ENCODE data around the gene EIF1AY. TPM values are rescaled to one million over a fixed set of nuclear protein-coding genes. Genes with fewer than 3 reads are reported as not detected.

The EIF1AY gene
- total RNA-seq, result not detected

DNA sequence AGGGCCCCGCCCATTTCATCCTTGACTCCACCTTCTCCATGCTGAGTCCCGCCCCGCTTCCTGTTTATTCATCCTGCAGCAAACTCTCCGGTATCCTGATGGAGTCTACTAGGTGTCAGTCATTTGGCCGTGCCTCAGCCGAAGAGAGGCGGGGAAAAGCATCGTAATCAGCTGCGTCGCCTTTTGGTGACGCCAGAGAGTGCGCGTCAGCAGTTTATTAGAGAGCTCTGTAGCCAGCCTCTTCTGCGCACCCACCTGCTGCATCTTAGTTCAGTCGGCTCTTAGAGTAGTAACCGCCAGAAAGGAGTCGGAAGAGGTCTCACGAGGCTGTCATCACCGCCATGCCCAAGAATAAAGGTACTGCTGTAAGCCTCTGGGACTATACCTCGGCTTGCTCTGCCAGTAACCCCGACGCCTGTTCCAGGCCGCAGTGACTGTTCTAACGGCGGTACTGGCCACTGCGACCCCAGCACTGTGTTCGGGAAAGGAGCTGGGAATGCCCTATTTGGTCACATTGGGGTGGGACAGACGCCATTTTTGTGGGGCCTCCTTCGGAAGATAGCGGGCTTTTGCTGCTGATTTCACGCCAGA, at the start of gene EIF1AY:
Gene EIF1AY, plus strand, starts transcription at position 246 of the 591 bp plus-strand sequence. Its CDS starts 96 bp downstream, at position 342.
- Histone ChIP-seq H3K9me3 (no peaks in the 10 kb centered on the region), H3K36me3 (no peaks in the 10 kb centered on the region), H3K4me3 (no peak within 1 kb of the TSS), H3K27me3 (no peaks in the 10 kb centered on the region), H3K4me1 (no peaks in the 10 kb centered on the region), H3K27ac (no peak within 1 kb of the TSS)
- TF ChIP-seq, protein P1, sequence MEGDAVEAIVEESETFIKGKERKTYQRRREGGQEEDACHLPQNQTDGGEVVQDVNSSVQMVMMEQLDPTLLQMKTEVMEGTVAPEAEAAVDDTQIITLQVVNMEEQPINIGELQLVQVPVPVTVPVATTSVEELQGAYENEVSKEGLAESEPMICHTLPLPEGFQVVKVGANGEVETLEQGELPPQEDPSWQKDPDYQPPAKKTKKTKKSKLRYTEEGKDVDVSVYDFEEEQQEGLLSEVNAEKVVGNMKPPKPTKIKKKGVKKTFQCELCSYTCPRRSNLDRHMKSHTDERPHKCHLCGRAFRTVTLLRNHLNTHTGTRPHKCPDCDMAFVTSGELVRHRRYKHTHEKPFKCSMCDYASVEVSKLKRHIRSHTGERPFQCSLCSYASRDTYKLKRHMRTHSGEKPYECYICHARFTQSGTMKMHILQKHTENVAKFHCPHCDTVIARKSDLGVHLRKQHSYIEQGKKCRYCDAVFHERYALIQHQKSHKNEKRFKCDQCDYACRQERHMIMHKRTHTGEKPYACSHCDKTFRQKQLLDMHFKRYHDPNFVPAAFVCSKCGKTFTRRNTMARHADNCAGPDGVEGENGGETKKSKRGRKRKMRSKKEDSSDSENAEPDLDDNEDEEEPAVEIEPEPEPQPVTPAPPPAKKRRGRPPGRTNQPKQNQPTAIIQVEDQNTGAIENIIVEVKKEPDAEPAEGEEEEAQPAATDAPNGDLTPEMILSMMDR (IDR thresholded peaks at IDR 0.05), result no peak
- no peak for DNase-seq (ENCODE audit: low spot score)

DNA sequence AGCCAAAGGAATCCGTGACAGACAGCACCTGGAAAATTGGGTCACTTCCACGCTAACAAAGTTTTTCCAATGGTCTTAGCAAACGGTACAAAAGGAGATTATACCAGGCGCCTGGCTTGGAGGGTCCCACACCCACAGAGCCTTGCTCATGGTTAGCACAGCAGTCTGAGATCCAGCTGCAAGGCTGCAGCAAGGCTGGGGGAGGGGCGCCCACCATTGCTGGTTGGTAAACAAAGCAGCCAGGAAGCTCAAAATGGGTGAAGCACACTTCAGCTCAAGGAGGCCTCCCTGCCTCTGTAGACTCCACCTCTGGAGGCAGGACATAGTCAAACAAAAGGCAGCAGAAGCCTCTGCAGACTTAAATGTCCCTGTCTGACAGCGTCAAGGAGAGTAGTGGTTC, 47.1 kb upstream of the EIF1AY start:
- TF ChIP-seq, protein P1 (IDR thresholded peaks at IDR 0.05), result no peak

GRCh38 chrY:20538186-20538585, 37.4 kb upstream of the EIF1AY start:
- Histone ChIP-seq H3K27me3 (no peaks in the 10 kb centered on the region), H3K4me3 (no peak overlapping the region), H3K27ac (no peak overlapping the region), H3K9me3 (no peaks in the 10 kb centered on the region), H3K4me1 (no peaks in the 10 kb centered on the region), H3K36me3 (no peaks in the 10 kb centered on the region)
- no peak for DNase-seq (ENCODE audit: low spot score)
- TF ChIP-seq, protein P1 (IDR thresholded peaks at IDR 0.05), result no peak

More for the DNA sequence above, 47.1 kb upstream of the EIF1AY start:
- DNase-seq (ENCODE audit: low spot score), result no peak
- Histone ChIP-seq H3K9me3 (no peaks in the 10 kb centered on the region), H3K27ac (no peak overlapping the region), H3K4me1 (no peaks in the 10 kb centered on the region), H3K27me3 (no peaks in the 10 kb centered on the region), H3K36me3 (no peaks in the 10 kb centered on the region), H3K4me3 (no peak overlapping the region)

GRCh38 chrY:20538933-20539332, 36.6 kb upstream of the EIF1AY start:
- no peaks in the 10 kb centered on the region for H3K9me3 ChIP-seq
- no peaks in the 10 kb centered on the region for H3K4me1 ChIP-seq
- H3K27ac ChIP-seq, result no peak overlapping the region
- no peaks in the 10 kb centered on the region for H3K27me3 ChIP-seq
- no peak for DNase-seq (ENCODE audit: low spot score)
- no peaks in the 10 kb centered on the region for H3K36me3 ChIP-seq
- TF ChIP-seq, protein P1 (IDR thresholded peaks at IDR 0.05), result no peak
- no peak overlapping the region for H3K4me3 ChIP-seq

GRCh38 chrY:20544451-20544960, 31.1 kb upstream of the EIF1AY start:
- no peaks in the 10 kb centered on the region for H3K4me1 ChIP-seq
- H3K9me3 ChIP-seq, result no peaks in the 10 kb centered on the region
- no peaks in the 10 kb centered on the region for H3K36me3 ChIP-seq
- H3K27me3 ChIP-seq, result no peaks in the 10 kb centered on the region
- H3K27ac ChIP-seq, result no peak overlapping the region
- TF ChIP-seq, protein P1 (IDR thresholded peaks at IDR 0.05), result no peak
- H3K4me3 ChIP-seq, result no peak overlapping the region
- no peak for DNase-seq (ENCODE audit: low spot score)

DNA sequence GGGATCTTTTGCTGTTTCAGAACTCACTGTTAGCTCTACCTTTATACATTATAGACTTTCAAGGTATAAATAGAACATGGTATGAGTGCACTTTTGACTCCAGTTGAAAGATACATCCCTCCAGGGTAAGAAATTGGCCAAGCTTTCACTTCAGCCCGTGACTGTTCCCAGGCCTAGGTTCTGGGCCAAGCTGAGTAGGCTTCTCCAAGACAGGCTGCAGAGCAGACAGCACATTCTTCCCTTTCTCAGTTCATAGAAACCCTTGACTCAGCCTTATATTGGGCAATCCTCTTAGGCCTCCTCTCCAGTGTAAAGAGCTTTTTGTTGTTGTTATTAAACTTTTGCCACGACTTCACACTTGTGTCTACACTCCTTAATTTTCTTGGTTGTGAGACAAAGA, 29.5 kb upstream of the EIF1AY start:
- Histone ChIP-seq H3K27ac (no peak overlapping the region), H3K27me3 (no peaks in the 10 kb centered on the region), H3K4me3 (no peak overlapping the region), H3K36me3 (no peaks in the 10 kb centered on the region), H3K9me3 (no peaks in the 10 kb centered on the region), H3K4me1 (no peaks in the 10 kb centered on the region)
- TF ChIP-seq, protein P1 (IDR thresholded peaks at IDR 0.05), result no peak
- no peak for DNase-seq (ENCODE audit: low spot score)

Measured in right atrium auricular region (tissue), 2 donors.